Measurements from ENCODE around the gene ZRSR2. TPM values are rescaled to one million over a fixed set of nuclear protein-coding genes. Genes with fewer than 3 reads are reported as not detected.
"Not testable (repeated sequence)": the region's sequence is repeated elsewhere in the genome, so short reads cannot be mapped to it uniquely, and the experiment has no call there.

Gene ZRSR2
- total RNA-seq, 5 donors from 2014 or later (not counting 1 experiment from before 2014, with no cell fraction given), result 18.5 to 35.4 (median 21.6) TPM

- peaks cover 16 to 42% of the 10 kb centered on the region in 2 donors for H3K36me3 ChIP-seq (ENCODE audit: control insufficient read depth in 2 of 2, extremely low read depth in 1 of 2, insufficient read depth in 1 of 2, low read length in 1 of 2)
- H3K4me3 Mint-ChIP-seq, result peak overlapping the region in 2 of 3 donors; percentile 31 to 35
- WGBS (ENCODE audit: insufficient coverage), result no CpG with 5 or more reads among the region's 4 CpGs
- peak overlapping the region; percentile 70 to 83 for H3K27ac Mint-ChIP-seq
- peak overlapping the region; percentile 41 for H3K27ac ChIP-seq (ENCODE audit: low read length)
- ChIA-PET CTCF (interaction anchor here in 1 of 2 donors (1.0 to 1.4 kb wide), 2 partner anchors 26 to 63 kb away, joined by 3 to 5 read pairs; partner anchors contain the start of gene ZRSR2), POLR2A (no interaction called here)
- peaks cover 27% of the 10 kb centered on the region for H3K36me3 Mint-ChIP-seq
- DNase-seq (peak in 28 of 35 experiments; percentile 0 to 63 (median 14)), ATAC-seq (replicated peaks in 1 of 4) (peak; percentile 45 to 80 (median 76))
- peaks cover 17 to 20% of the 10 kb centered on the region in 2 experiments for H3K4me1 ChIP-seq (ENCODE audit: control insufficient read depth in 1 of 2, extremely low read depth in 1 of 2, insufficient read depth in 2 of 2, low read length in 2 of 2)
- peaks cover 33 to 46% (median 34%) of the 10 kb centered on the region in 3 donors for H3K4me1 Mint-ChIP-seq
- no peak overlapping the region for H3K4me3 ChIP-seq (ENCODE audit: control insufficient read depth in 1 of 2, extremely low read depth in 1 of 2, low read length in 1 of 2)
- H3K27me3 Mint-ChIP-seq, result no peaks in the 10 kb centered on the region
- H3K27me3 ChIP-seq (replicated peaks in 1 of 2; ENCODE audit: control insufficient read depth in 2 of 2, extremely low read depth in 1 of 2, insufficient read depth in 2 of 2, low read length in 1 of 2), result no peaks in the 10 kb centered on the region
- H3K9me3 ChIP-seq, result no peaks in the 10 kb centered on the region
- H3K9me3 Mint-ChIP-seq, result no peaks in the 10 kb centered on the region
Measured at GRCh38 chrX:15816886-15817285, 26.6 kb downstream of the ZRSR2 start.

- POLR2A ChIA-PET, result no interaction called here
- Mint-ChIP-seq H3K36me3 (peaks cover 17% of the 10 kb centered on the region), H3K9me3 (no peaks in the 10 kb centered on the region)
Measured at GRCh38 chrX:15820106-15821073, 30.1 kb downstream of the ZRSR2 start.

GRCh38 chrX:15822922-15823321, 32.6 kb downstream of the ZRSR2 start:
- no peaks in the 10 kb centered on the region for H3K27me3 Mint-ChIP-seq
- H3K27me3 ChIP-seq (replicated peaks in 1 of 2; ENCODE audit: control insufficient read depth in 2 of 2, extremely low read depth in 1 of 2, insufficient read depth in 2 of 2, low read length in 1 of 2), result no peaks in the 10 kb centered on the region
- H3K4me1 Mint-ChIP-seq, result peaks cover 0 to 3% (median 1%) of the 10 kb centered on the region in 3 donors
- no CpG with 5 or more reads among the region's 23 CpGs for WGBS (ENCODE audit: insufficient coverage)
- no peaks in the 10 kb centered on the region for H3K9me3 Mint-ChIP-seq
- ChIA-PET POLR2A (no interaction called here), CTCF (no interaction called here)
- H3K4me3 Mint-ChIP-seq, result no peak overlapping the region
- no peak overlapping the region for H3K27ac Mint-ChIP-seq
- H3K4me3 ChIP-seq (ENCODE audit: control insufficient read depth in 1 of 2, extremely low read depth in 1 of 2, low read length in 1 of 2), result no peak overlapping the region
- no peaks in the 10 kb centered on the region for H3K9me3 ChIP-seq
- ATAC-seq (replicated peaks in 1 of 4), result no peak
- peaks cover 19% of the 10 kb centered on the region for H3K36me3 Mint-ChIP-seq
- peaks cover 14 to 34% of the 10 kb centered on the region in 2 donors for H3K36me3 ChIP-seq (ENCODE audit: control insufficient read depth in 2 of 2, extremely low read depth in 1 of 2, insufficient read depth in 1 of 2, low read length in 1 of 2)
- no peak overlapping the region for H3K27ac ChIP-seq (ENCODE audit: low read length)
- DNase-seq, result no peak
- no peaks in the 10 kb centered on the region for H3K4me1 ChIP-seq (ENCODE audit: control insufficient read depth in 1 of 2, extremely low read depth in 1 of 2, insufficient read depth in 2 of 2, low read length in 2 of 2)

More at GRCh38 chrX:15820106-15821073, 30.1 kb downstream of the ZRSR2 start:
- Mint-ChIP-seq H3K27ac (peak overlapping the region in 1 of 2 donors; percentile 21), H3K4me3 (no peak overlapping the region), H3K4me1 (peaks cover 19 to 26% (median 21%) of the 10 kb centered on the region in 3 donors), H3K27me3 (no peaks in the 10 kb centered on the region)
- H3K36me3 ChIP-seq (ENCODE audit: control insufficient read depth in 2 of 2, extremely low read depth in 1 of 2, insufficient read depth in 1 of 2, low read length in 1 of 2), result peaks cover 14 to 35% of the 10 kb centered on the region in 2 donors
- no peak overlapping the region for H3K4me3 ChIP-seq (ENCODE audit: control insufficient read depth in 1 of 2, extremely low read depth in 1 of 2, low read length in 1 of 2)
- CTCF ChIA-PET, result no interaction called here
- no peak for ATAC-seq (replicated peaks in 1 of 4)
- no peak for DNase-seq
- no peaks in the 10 kb centered on the region for H3K9me3 ChIP-seq
- no peaks in the 10 kb centered on the region for H3K27me3 ChIP-seq (replicated peaks in 1 of 2; ENCODE audit: control insufficient read depth in 2 of 2, extremely low read depth in 1 of 2, insufficient read depth in 2 of 2, low read length in 1 of 2)
- no peak overlapping the region for H3K27ac ChIP-seq (ENCODE audit: low read length)
- 100% methylated on average over 1 of the region's 14 CpGs for WGBS (ENCODE audit: insufficient coverage)
- H3K4me1 ChIP-seq (ENCODE audit: control insufficient read depth in 1 of 2, extremely low read depth in 1 of 2, insufficient read depth in 2 of 2, low read length in 2 of 2), result peaks cover 13 to 15% of the 10 kb centered on the region in 2 experiments

- peaks cover 0 to 4% (median 0%) of the 10 kb centered on the region in 3 donors for H3K4me1 Mint-ChIP-seq
- WGBS (ENCODE audit: insufficient coverage), result no CpG with 5 or more reads among the region's 5 CpGs
- H3K4me3 Mint-ChIP-seq, result no peak overlapping the region
- ATAC-seq (replicated peaks in 1 of 4), result no peak
- no peak overlapping the region for H3K4me3 ChIP-seq (ENCODE audit: control insufficient read depth in 1 of 2, extremely low read depth in 1 of 2, low read length in 1 of 2)
- H3K4me1 ChIP-seq (ENCODE audit: control insufficient read depth in 1 of 2, extremely low read depth in 1 of 2, insufficient read depth in 2 of 2, low read length in 2 of 2), result no peaks in the 10 kb centered on the region
- DNase-seq, result no peak
- H3K9me3 Mint-ChIP-seq, result no peaks in the 10 kb centered on the region
- H3K27ac ChIP-seq (ENCODE audit: low read length), result no peak overlapping the region
- peaks cover 11% of the 10 kb centered on the region for H3K36me3 Mint-ChIP-seq
- ChIA-PET POLR2A (no interaction called here), CTCF (interaction anchor here in 1 of 2 donors (0.6 kb wide), 1 partner anchor 12 kb away, joined by 3 read pairs; no protein-coding TSS in a partner anchor)
- H3K27ac Mint-ChIP-seq, result no peak overlapping the region
- H3K27me3 Mint-ChIP-seq, result no peaks in the 10 kb centered on the region
- no peaks in the 10 kb centered on the region for H3K27me3 ChIP-seq (replicated peaks in 1 of 2; ENCODE audit: control insufficient read depth in 2 of 2, extremely low read depth in 1 of 2, insufficient read depth in 2 of 2, low read length in 1 of 2)
- H3K36me3 ChIP-seq (ENCODE audit: control insufficient read depth in 2 of 2, extremely low read depth in 1 of 2, insufficient read depth in 1 of 2, low read length in 1 of 2), result peaks cover 14 to 18% of the 10 kb centered on the region in 2 donors
- H3K9me3 ChIP-seq, result no peaks in the 10 kb centered on the region
Measured at GRCh38 chrX:15825936-15826335, 35.7 kb downstream of the ZRSR2 start.

GRCh38 chrX:15829217-15829616, 38.9 kb downstream of the ZRSR2 start:
- peaks cover 0 to 6% of the 10 kb centered on the region in 2 donors for H3K36me3 ChIP-seq (ENCODE audit: control insufficient read depth in 2 of 2, extremely low read depth in 1 of 2, insufficient read depth in 1 of 2, low read length in 1 of 2)
- no peaks in the 10 kb centered on the region for H3K9me3 Mint-ChIP-seq
- H3K27ac Mint-ChIP-seq, result no peak overlapping the region
- H3K27me3 ChIP-seq (replicated peaks in 1 of 2; ENCODE audit: control insufficient read depth in 2 of 2, extremely low read depth in 1 of 2, insufficient read depth in 2 of 2, low read length in 1 of 2), result no peaks in the 10 kb centered on the region
- CTCF ChIA-PET, result interaction anchor here in 1 of 2 donors (0.6 kb wide), 1 partner anchor 141 kb away, joined by 4 read pairs; no protein-coding TSS in a partner anchor
- H3K4me3 Mint-ChIP-seq, result no peak overlapping the region
- peaks cover 3% of the 10 kb centered on the region for H3K36me3 Mint-ChIP-seq
- peaks cover 0 to 7% (median 3%) of the 10 kb centered on the region in 3 donors for H3K4me1 Mint-ChIP-seq
- POLR2A ChIA-PET, result interaction anchor here in 1 of 2 donors (0.6 kb wide), 1 partner anchor 32 kb away, joined by 11 read pairs; no protein-coding TSS in a partner anchor
- ATAC-seq (replicated peaks in 1 of 4) (no peak), DNase-seq (no peak)
- no peaks in the 10 kb centered on the region for H3K27me3 Mint-ChIP-seq
- H3K4me1 ChIP-seq (ENCODE audit: control insufficient read depth in 1 of 2, extremely low read depth in 1 of 2, insufficient read depth in 2 of 2, low read length in 2 of 2), result no peaks in the 10 kb centered on the region
- WGBS (ENCODE audit: insufficient coverage), result no CpG with 5 or more reads among the region's 1 CpG
- no peak overlapping the region for H3K27ac ChIP-seq (ENCODE audit: low read length)
- H3K9me3 ChIP-seq, result no peaks in the 10 kb centered on the region
- H3K4me3 ChIP-seq (ENCODE audit: control insufficient read depth in 1 of 2, extremely low read depth in 1 of 2, low read length in 1 of 2), result no peak overlapping the region

GRCh38 chrX:15831347-15831746, 41.1 kb downstream of the ZRSR2 start:
- H3K9me3 Mint-ChIP-seq; POLR2A ChIA-PET; H3K4me3 ChIP-seq (ENCODE audit: control insufficient read depth in 1 of 2, extremely low read depth in 1 of 2, low read length in 1 of 2); ATAC-seq (replicated peaks in 1 of 4); H3K36me3 ChIP-seq (ENCODE audit: control insufficient read depth in 2 of 2, extremely low read depth in 1 of 2, insufficient read depth in 1 of 2, low read length in 1 of 2); H3K27me3 ChIP-seq (replicated peaks in 1 of 2; ENCODE audit: control insufficient read depth in 2 of 2, extremely low read depth in 1 of 2, insufficient read depth in 2 of 2, low read length in 1 of 2); H3K4me1 ChIP-seq (ENCODE audit: control insufficient read depth in 1 of 2, extremely low read depth in 1 of 2, insufficient read depth in 2 of 2, low read length in 2 of 2); H3K4me1 Mint-ChIP-seq; CTCF ChIA-PET; H3K4me3 Mint-ChIP-seq; H3K27ac Mint-ChIP-seq; DNase-seq; H3K27me3 Mint-ChIP-seq; H3K9me3 ChIP-seq; H3K36me3 Mint-ChIP-seq; H3K27ac ChIP-seq (ENCODE audit: low read length): not testable (repeated sequence)
- WGBS (ENCODE audit: insufficient coverage), result no CpG with 5 or more reads among the region's 2 CpGs
